UCSD-AML1 (cell line): ENCODE data around the gene PIGR.
"Not testable (repeated sequence)": the region's sequence is repeated elsewhere in the genome, so short reads cannot be mapped to it uniquely, and the experiment has no call there.

ENCODE experiments used
- DNase-seq: peaks from one replicate; lab custom pipeline; 2025; ENCODE audit not compliant: unreplicated experiment; lab: John Stamatoyannopoulos, UW

PIGR gene

GRCh38 chr1:206935491-206936067 lies 10.7 kb downstream of the PIGR start:
- peak; percentile 80 for DNase-seq

GRCh38 chr1:206933333-206933945 lies 12.8 kb downstream of the PIGR start:
- peak; percentile 62 for DNase-seq

GRCh38 chr1:206932177-206932576 lies 14.1 kb downstream of the PIGR start:
- no peak for DNase-seq

- no peak for DNase-seq
Measured at GRCh38 chr1:206931709-206932108, 14.6 kb downstream of the PIGR start.

- DNase-seq: peak; percentile 44
Measured at GRCh38 chr1:206930210-206930798, 16.0 kb downstream of the PIGR start.

- no peak for DNase-seq
Measured at GRCh38 chr1:206929524-206929923, 16.7 kb downstream of the PIGR start.

- DNase-seq: no peak
Measured at GRCh38 chr1:206926286-206926685, 20.0 kb downstream of the PIGR start.

GRCh38 chr1:206925106-206925736 lies 21.0 kb downstream of the PIGR start:
- DNase-seq: peak; percentile 38

- DNase-seq: no peak
Measured at GRCh38 chr1:206924592-206925105, 21.6 kb downstream of the PIGR start.

GRCh38 chr1:206923961-206924557 lies 22.2 kb downstream of the PIGR start:
- DNase-seq: not testable (repeated sequence)

GRCh38 chr1:206923009-206923960 lies 23.0 kb downstream of the PIGR start:
- DNase-seq: peak; percentile 67

GRCh38 chr1:206922524-206922923 lies 23.7 kb downstream of the PIGR start:
- no peak for DNase-seq

GRCh38 chr1:206921772-206922265 lies 24.4 kb downstream of the PIGR start, which contains the start of gene FCMR:
Gene FCMR (minus strand): TSS chr1:206921941. CDS start chr1:206921854, 87 bp downstream.
- DNase-seq: peak; percentile 42

- DNase-seq: no peak
Measured at GRCh38 chr1:206918076-206918475, 28.2 kb downstream of the PIGR start.

- no peak for DNase-seq
Measured at GRCh38 chr1:206916000-206916709, 30.1 kb downstream of the PIGR start.

- DNase-seq: no peak
Measured at GRCh38 chr1:206915030-206915735, 31.1 kb downstream of the PIGR start.

GRCh38 chr1:206913766-206914537 lies 32.3 kb downstream of the PIGR start:
- no peak for DNase-seq

GRCh38 chr1:206912445-206913095 lies 33.7 kb downstream of the PIGR start:
- peak; percentile 54 for DNase-seq
